Upper lobe of left lung (tissue), 6 donors: ENCODE measurements around the gene AKAP12. TPM values are rescaled to one million over a fixed set of nuclear protein-coding genes. Genes with fewer than 3 reads are reported as not detected.

Source experiments
- ATAC-seq, 2 donors: fragments of 200-7000 bp; cut with Tn5 transposase; one replicate each; pipeline ENCODE4 v1.9.1; 2022; ENCODE audit warnings: mild to moderate bottlenecking in 2 of 2, moderate library complexity in 2 of 2; ENCODE audit not compliant: low FRiP score in 2 of 2
- DNase-seq, 2 donors: peaks; one replicate each; pipeline ENCODE4 v3.0.0-alpha.2; 2019 to 2020
- H3K27ac ChIP-seq, 4 donors: fragments of 200-600 bp; sonication (generic); one replicate each; pipeline ENCODE4 v1.5.1; 2016 to 2019
- H3K27me3 ChIP-seq, 4 donors: fragments of 200-600 bp; sonication (generic); one replicate each; pipeline ENCODE4 v1.5.1; 2017 to 2019
- H3K36me3 ChIP-seq, 4 donors: fragments of 200-600 bp; sonication (generic); one replicate each; pipeline ENCODE4 v1.5.1; 2016 to 2019
- H3K4me1 ChIP-seq, 4 donors: fragments of 200-600 bp; sonication (generic); one replicate each; pipeline ENCODE4 v1.5.1; 2018 to 2019
- H3K4me3 ChIP-seq, 4 donors: fragments of 200-600 bp; sonication (generic); one replicate each; pipeline ENCODE4 v1.5.1; 2017 to 2019; ENCODE audit warnings: mild to moderate bottlenecking in 2 of 4, moderate library complexity in 1 of 4
- H3K9me3 ChIP-seq, 4 donors: fragments of 200-600 bp; sonication (generic); one replicate each; pipeline ENCODE4 v1.5.1; 2018 to 2019
- CTCF ChIP-seq, 6 experiments: fragments of 450-650 bp in 4 of 6; fragments of 200-600 bp in 2 of 6; sonication (generic) in 2 of 6; IDR thresholded peaks; one replicate each; pipeline ENCODE4 v1.5.1; 2016 to 2019; ENCODE audit warnings: antibody characterized with exemption in 6 of 6
- EP300 ChIP-seq, 4 donors: sonication (generic); formaldehyde crosslinking; IDR thresholded peaks; one replicate each; pipeline ENCODE4 v1.5.1; 2017; ENCODE audit warnings: antibody characterized with exemption in 4 of 4, control low read depth in 2 of 4
- POLR2A ChIP-seq, 4 donors: fragments of 450-650 bp; IDR thresholded peaks; one replicate each; pipeline ENCODE4 v1.5.1; 2016 to 2017; ENCODE audit warnings: antibody characterized with exemption in 4 of 4, mild to moderate bottlenecking in 2 of 4
- POLR2AphosphoS5 ChIP-seq, 2 donors: sonication (generic); formaldehyde crosslinking; IDR thresholded peaks; one replicate each; pipeline ENCODE4 v1.5.1; 2017; ENCODE audit warnings: antibody characterized with exemption in 2 of 2
- WGBS, 2 donors: methylation state at CpG; one replicate each; pipeline ENCODE4 v1.1.5; 2017 to 2018; 5-methylcytosine and 5-hydroxymethylcytosine counted together
- total RNA-seq, 6 donors: library from RNA; depleted of rRNA in 4 of 6; stranded (reverse); fragments of >200 nt in 4 of 6; gene quantifications; one replicate each; pipeline versions ENCODE4 v1.1.0 to v1.2.1, GENCODE V29; 2016 to 2021
- donor health status: DM: no; HTN: no; CAD: no; lungs with moderate emphysema.
- donor health status: DM: no; HTN: yes; CAD: no; lungs with severe emphysema.

AKAP12 gene
- total RNA-seq, 6 donors from 2014 or later: 17.7 to 67.7 (median 37.7) TPM

- Histone ChIP-seq H3K4me3 (no peak overlapping the region), H3K4me1 (peaks cover 0 to 6% (median 0%) of the 10 kb centered on the region in 4 donors), H3K27ac (no peak overlapping the region), H3K27me3 (no peaks in the 10 kb centered on the region), H3K9me3 (no peaks in the 10 kb centered on the region), H3K36me3 (no peaks in the 10 kb centered on the region)
- no peak for DNase-seq
- ATAC-seq: no peak
- TF ChIP-seq EP300 (IDR thresholded peaks at IDR 0.05): no peak
- TF ChIP-seq POLR2AphosphoS5 (IDR thresholded peaks at IDR 0.05): no peak
- TF ChIP-seq CTCF (IDR thresholded peaks at IDR 0.05): no peak
- TF ChIP-seq POLR2A (IDR thresholded peaks at IDR 0.05): no peak
- WGBS, 2 donors: 81 to 92% methylated on average over 4 of the region's 4 CpGs
Measured at GRCh38 chr6:151275566-151275965, 35.8 kb downstream of the AKAP12 start.

- TF ChIP-seq EP300 (IDR thresholded peaks at IDR 0.05): no peak
- TF ChIP-seq POLR2AphosphoS5 (IDR thresholded peaks at IDR 0.05): peak in 1 of 2 donors; percentile 17
- ATAC-seq (peak in 1 of 2 donors; percentile 86), DNase-seq (no peak)
- H3K36me3 ChIP-seq: no peaks in the 10 kb centered on the region
- H3K27me3 ChIP-seq: no peaks in the 10 kb centered on the region
- WGBS, 2 donors: 39 to 65% methylated on average over 4 of the region's 4 CpGs
- no peak overlapping the region for H3K4me3 ChIP-seq
- H3K9me3 ChIP-seq: no peaks in the 10 kb centered on the region
- H3K27ac ChIP-seq: peak overlapping the region in 1 of 4 donors; percentile 44
- peaks cover 0 to 10% (median 0%) of the 10 kb centered on the region in 4 donors for H3K4me1 ChIP-seq
Measured at GRCh38 chr6:151276112-151276740, 36.5 kb downstream of the AKAP12 start.

GRCh38 chr6:151279891-151280290, 40.1 kb downstream of the AKAP12 start:
- 91 to 95% methylated on average over 2 of the region's 2 CpGs for WGBS, 2 donors
- ATAC-seq: no peak
- H3K4me1 ChIP-seq: peaks cover 0 to 29% (median 0%) of the 10 kb centered on the region in 4 donors
- H3K36me3 ChIP-seq: no peaks in the 10 kb centered on the region
- no peaks in the 10 kb centered on the region for H3K27me3 ChIP-seq
- no peak for DNase-seq
- TF ChIP-seq POLR2AphosphoS5 (IDR thresholded peaks at IDR 0.05) (no peak), EP300 (IDR thresholded peaks at IDR 0.05) (no peak), POLR2A (IDR thresholded peaks at IDR 0.05) (no peak), CTCF (IDR thresholded peaks at IDR 0.05) (no peak)
- no peak overlapping the region for H3K27ac ChIP-seq
- H3K9me3 ChIP-seq: no peaks in the 10 kb centered on the region
- H3K4me3 ChIP-seq: no peak overlapping the region

GRCh38 chr6:151280859-151281258, 41.1 kb downstream of the AKAP12 start:
- no peak for ATAC-seq
- no peaks in the 10 kb centered on the region for H3K36me3 ChIP-seq
- no peak for TF ChIP-seq CTCF (IDR thresholded peaks at IDR 0.05)
- TF ChIP-seq POLR2AphosphoS5 (IDR thresholded peaks at IDR 0.05): no peak
- no peak for DNase-seq
- 60 to 70% methylated on average over 4 of the region's 4 CpGs for WGBS, 2 donors
- H3K4me3 ChIP-seq: no peak overlapping the region
- no peaks in the 10 kb centered on the region for H3K27me3 ChIP-seq
- H3K27ac ChIP-seq: no peak overlapping the region
- peaks cover 0 to 37% (median 4%) of the 10 kb centered on the region in 4 donors for H3K4me1 ChIP-seq
- no peaks in the 10 kb centered on the region for H3K9me3 ChIP-seq

- WGBS, 2 donors: 89 to 91% methylated on average over 10 to 11 of the region's 11 CpGs
- Histone ChIP-seq H3K27ac (peak overlapping the region in 3 of 4 donors; percentile 22 to 71 (median 62)), H3K9me3 (no peaks in the 10 kb centered on the region), H3K4me1 (peaks cover 0 to 47% (median 10%) of the 10 kb centered on the region in 4 donors), H3K4me3 (no peak overlapping the region), H3K36me3 (no peaks in the 10 kb centered on the region), H3K27me3 (no peaks in the 10 kb centered on the region)
- DNase-seq (no peak), ATAC-seq (no peak)
- TF ChIP-seq EP300 (IDR thresholded peaks at IDR 0.05): no peak
- TF ChIP-seq POLR2AphosphoS5 (IDR thresholded peaks at IDR 0.05): no peak
- no peak for TF ChIP-seq CTCF (IDR thresholded peaks at IDR 0.05)
- TF ChIP-seq POLR2A (IDR thresholded peaks at IDR 0.05): no peak
Measured at GRCh38 chr6:151284012-151284411, 44.2 kb downstream of the AKAP12 start.
